ENCODE measurements around the gene PRRC2B.

GRCh38 chr9:131447600-131447999 is 53.7 kb downstream of the PRRC2B start:
- TF ChIP-seq CTCF (IDR thresholded peaks at IDR 0.05) (no peak), POLR2A (IDR thresholded peaks at IDR 0.05) (no peak)
